WTC11 (cell line): ENCODE results near the gene TMEM204. TPM values are rescaled to one million over a fixed set of nuclear protein-coding genes. Genes with fewer than 3 reads are reported as not detected.

Source experiments
- ATAC-seq: fragments of 200-7000 bp; cut with Tn5 transposase; 2 replicates; pipeline ENCODE4 v1.10.0; 2021; ENCODE audit warnings: mild to moderate bottlenecking, moderate library complexity
- CTCF ChIA-PET: fragments of 300-600 bp; sonication (Branson Sonifier 250); formaldehyde crosslinking; loops from one replicate; lab custom pipeline; 2021; ENCODE audit warnings: antibody characterized with exemption; lab: Charles Lee
- POLR2A ChIA-PET: fragments of 350-600 bp; sonication (Branson Sonifier 250); formaldehyde crosslinking; loops from one replicate; lab custom pipeline; 2021; ENCODE audit warnings: antibody characterized with exemption; lab: Charles Lee
- DNase-seq: peaks from one replicate; pipeline ENCODE4 v3.0.0; 2021; ENCODE audit warnings: low spot score
- H3K27ac Mint-ChIP-seq: 2 replicates; pipeline ENCODE4 v1.8.0; 2021; ENCODE audit warnings: mixed read lengths
- H3K27me3 Mint-ChIP-seq: 2 replicates; pipeline ENCODE4 v1.8.0; 2021; ENCODE audit warnings: low read depth, mild to moderate bottlenecking, moderate library complexity, mixed read lengths
- H3K36me3 Mint-ChIP-seq: 2 replicates; pipeline ENCODE4 v1.8.0; 2021; ENCODE audit warnings: mixed read lengths
- H3K4me1 Mint-ChIP-seq: 2 replicates; pipeline ENCODE4 v1.8.0; 2022; ENCODE audit warnings: mixed read lengths
- H3K4me3 Mint-ChIP-seq: 2 replicates; pipeline ENCODE4 v1.8.0; 2021; ENCODE audit warnings: mild to moderate bottlenecking, moderate library complexity, mixed read lengths
- H3K9me3 Mint-ChIP-seq: 2 replicates; pipeline ENCODE4 v1.8.0; 2021; ENCODE audit warnings: mixed read lengths
- ATF1 ChIP-seq: sonication (generic); formaldehyde crosslinking; IDR thresholded peaks from 2 replicates; pipeline ENCODE4 v1.8.1; 2023; ENCODE audit warnings: mild to moderate bottlenecking, moderate library complexity, missing genetic modification reagents
- EMX1 ChIP-seq: fragments of 250-450 bp; sonication (Bioruptor Pico); IDR thresholded peaks from 2 replicates; pipeline ENCODE4 v1.8.0; 2021; ENCODE audit warnings: mild to moderate bottlenecking
- HMGA2 ChIP-seq: fragments of 250-450 bp; sonication (Bioruptor Pico); IDR thresholded peaks from 2 replicates; pipeline ENCODE4 v1.4.0; 2021; ENCODE audit warnings: mild to moderate bottlenecking, moderate library complexity
- NR1H2 ChIP-seq: sonication (generic); formaldehyde crosslinking; IDR thresholded peaks from 2 replicates; pipeline ENCODE4 v1.9.0; 2021; ENCODE audit warnings: mild to moderate bottlenecking, moderate library complexity, missing genetic modification reagents
- OVOL2 ChIP-seq: fragments of 250-450 bp; sonication (Bioruptor Pico); IDR thresholded peaks from 2 replicates; pipeline ENCODE4 v1.9.0; 2021; ENCODE audit warnings: mild to moderate bottlenecking, borderline replicate concordance
- SMAD4 ChIP-seq: sonication (generic); formaldehyde crosslinking; IDR thresholded peaks from 2 replicates; pipeline ENCODE4 v1.8.0; 2022; ENCODE audit warnings: mild to moderate bottlenecking, missing genetic modification reagents
- TCF7 ChIP-seq: sonication (generic); formaldehyde crosslinking; IDR thresholded peaks from 2 replicates; pipeline ENCODE4 v1.8.0; 2022; ENCODE audit warnings: mild to moderate bottlenecking, low read depth, missing genetic modification reagents, moderate library complexity
- TEAD1 ChIP-seq: sonication (generic); formaldehyde crosslinking; IDR thresholded peaks from 2 replicates; pipeline ENCODE4 v1.8.0; 2022; ENCODE audit warnings: mild to moderate bottlenecking, missing genetic modification reagents
- ZNF232 ChIP-seq: sonication (generic); formaldehyde crosslinking; IDR thresholded peaks from 2 replicates; pipeline ENCODE4 v1.8.0; 2022; ENCODE audit warnings: mild to moderate bottlenecking, missing genetic modification reagents
- ZNF425 ChIP-seq: fragments of 250-450 bp; sonication (Bioruptor Pico); conservative IDR thresholded peaks from 2 replicates; pipeline ENCODE4 v1.9.0; 2021; ENCODE audit warnings: mild to moderate bottlenecking
- ZSCAN18 ChIP-seq: fragments of 250-450 bp; sonication (Bioruptor Pico); IDR thresholded peaks from 2 replicates; pipeline ENCODE4 v2.1.2; 2022; ENCODE audit warnings: mild to moderate bottlenecking, moderate library complexity
- total RNA-seq: library from RNA; stranded (reverse); gene quantifications from 3 replicates; pipeline ENCODE4 v1.2.3, GENCODE V29; 2021
- TF ChIP-seq, protein P1 (sequence below): sonication (generic); formaldehyde crosslinking; IDR thresholded peaks from 2 replicates; pipeline ENCODE4 v1.8.1; 2023; ENCODE audit warnings: mild to moderate bottlenecking, missing genetic modification reagents, moderate library complexity
- TF ChIP-seq, protein P2 (sequence below): fragments of 250-450 bp; sonication (Bioruptor Pico); IDR thresholded peaks from 2 replicates; pipeline ENCODE4 v1.8.0; 2021; ENCODE audit warnings: mild to moderate bottlenecking
- TF ChIP-seq, protein P3 (sequence below): sonication (generic); formaldehyde crosslinking; IDR thresholded peaks from 2 replicates; pipeline ENCODE4 v1.8.1; 2022; ENCODE audit warnings: low read depth, mild to moderate bottlenecking, moderate library complexity, missing genetic modification reagents, borderline replicate concordance

Gene TMEM204
- total RNA-seq, 1 experiment from 2014 or later: 0.35 TPM

- no peak for TF ChIP-seq TCF7 (CRISPR knock-in tag)
- no peak for TF ChIP-seq ZNF232
- TF ChIP-seq ZSCAN18 (CRISPR knock-in tag): no peak
- TF ChIP-seq SMAD4: no peak
- no peak for TF ChIP-seq TEAD1
- no peak for TF ChIP-seq ZNF425 (CRISPR knock-in tag)
- TF ChIP-seq, protein P1, sequence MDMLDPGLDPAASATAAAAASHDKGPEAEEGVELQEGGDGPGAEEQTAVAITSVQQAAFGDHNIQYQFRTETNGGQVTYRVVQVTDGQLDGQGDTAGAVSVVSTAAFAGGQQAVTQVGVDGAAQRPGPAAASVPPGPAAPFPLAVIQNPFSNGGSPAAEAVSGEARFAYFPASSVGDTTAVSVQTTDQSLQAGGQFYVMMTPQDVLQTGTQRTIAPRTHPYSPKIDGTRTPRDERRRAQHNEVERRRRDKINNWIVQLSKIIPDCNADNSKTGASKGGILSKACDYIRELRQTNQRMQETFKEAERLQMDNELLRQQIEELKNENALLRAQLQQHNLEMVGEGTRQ (CRISPR knock-in tag): no peak
- TF ChIP-seq OVOL2: no peak
- TF ChIP-seq, protein P2, sequence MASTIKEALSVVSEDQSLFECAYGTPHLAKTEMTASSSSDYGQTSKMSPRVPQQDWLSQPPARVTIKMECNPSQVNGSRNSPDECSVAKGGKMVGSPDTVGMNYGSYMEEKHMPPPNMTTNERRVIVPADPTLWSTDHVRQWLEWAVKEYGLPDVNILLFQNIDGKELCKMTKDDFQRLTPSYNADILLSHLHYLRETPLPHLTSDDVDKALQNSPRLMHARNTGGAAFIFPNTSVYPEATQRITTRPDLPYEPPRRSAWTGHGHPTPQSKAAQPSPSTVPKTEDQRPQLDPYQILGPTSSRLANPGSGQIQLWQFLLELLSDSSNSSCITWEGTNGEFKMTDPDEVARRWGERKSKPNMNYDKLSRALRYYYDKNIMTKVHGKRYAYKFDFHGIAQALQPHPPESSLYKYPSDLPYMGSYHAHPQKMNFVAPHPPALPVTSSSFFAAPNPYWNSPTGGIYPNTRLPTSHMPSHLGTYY (CRISPR knock-in tag): no peak
- TF ChIP-seq, protein P3, sequence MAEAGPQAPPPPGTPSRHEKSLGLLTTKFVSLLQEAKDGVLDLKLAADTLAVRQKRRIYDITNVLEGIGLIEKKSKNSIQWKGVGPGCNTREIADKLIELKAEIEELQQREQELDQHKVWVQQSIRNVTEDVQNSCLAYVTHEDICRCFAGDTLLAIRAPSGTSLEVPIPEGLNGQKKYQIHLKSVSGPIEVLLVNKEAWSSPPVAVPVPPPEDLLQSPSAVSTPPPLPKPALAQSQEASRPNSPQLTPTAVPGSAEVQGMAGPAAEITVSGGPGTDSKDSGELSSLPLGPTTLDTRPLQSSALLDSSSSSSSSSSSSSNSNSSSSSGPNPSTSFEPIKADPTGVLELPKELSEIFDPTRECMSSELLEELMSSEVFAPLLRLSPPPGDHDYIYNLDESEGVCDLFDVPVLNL (CRISPR knock-in tag): no peak
- TF ChIP-seq ATF1 (CRISPR knock-in tag): no peak
- no peak for TF ChIP-seq EMX1 (CRISPR knock-in tag)
- no peak for TF ChIP-seq HMGA2 (CRISPR knock-in tag)
Measured at GRCh38 chr16:1524366-1524765, 9.1 kb upstream of the TMEM204 start (continued).

GRCh38 chr16:1525871-1526607 is 7.4 kb upstream of the TMEM204 start:
- no peak overlapping the region for H3K4me3 Mint-ChIP-seq
- TF ChIP-seq, protein P1 (CRISPR knock-in tag): no peak
- no peak for TF ChIP-seq NR1H2 (CRISPR knock-in tag)
- TF ChIP-seq, all 79 proteins: peak for 0
- POLR2A ChIA-PET: no interaction called here
- CTCF ChIA-PET: interaction anchor here (1.0 to 2.0 kb wide), 2 partner anchors 12 to 198 kb away, joined by 3 to 6 read pairs; no protein-coding TSS in a partner anchor
- H3K4me1 Mint-ChIP-seq: no peaks in the 10 kb centered on the region
- H3K27ac Mint-ChIP-seq: no peak overlapping the region
- no peak for DNase-seq
- H3K36me3 Mint-ChIP-seq: no peaks in the 10 kb centered on the region
- no peak for ATAC-seq
- H3K27me3 Mint-ChIP-seq: no peaks in the 10 kb centered on the region
- no peaks in the 10 kb centered on the region for H3K9me3 Mint-ChIP-seq
